Natural killer cell (primary cell): ENCODE measurements around the gene OR10A3. TPM values are rescaled to one million over a fixed set of nuclear protein-coding genes. Genes with fewer than 3 reads are reported as not detected.

ENCODE experiments used
- ATAC-seq, 3 donors: fragments of 150-1000 bp in 2 of 3; fragments of 200-7000 bp in 1 of 3; cut with Tn5 transposase; 1 replicate in 1 of 3; 2 replicates in 2 of 3; pipeline ENCODE4 v1.10.0; 2021; ENCODE audit warnings: mild to moderate bottlenecking in 2 of 3, moderate library complexity in 2 of 3
- DNase-seq, 2 donors: peaks; one replicate each; pipeline versions ENCODE4 v3.0.0 to v3.0.0-alpha.2; 2013 to 2021; ENCODE audit warnings: mixed read lengths in 1 of 2
- H3K27ac ChIP-seq: one replicate; pipeline ENCODE4 v1.5.1; 2013; ENCODE audit warnings: mild to moderate bottlenecking, low read length
- H3K27me3 ChIP-seq: one replicate; pipeline ENCODE4 v1.6.1; 2013; ENCODE audit warnings: low read length; ENCODE audit not compliant: control insufficient read depth, insufficient read depth
- H3K36me3 ChIP-seq: one replicate; pipeline ENCODE4 v1.6.1; 2013; ENCODE audit warnings: low read length; ENCODE audit not compliant: control insufficient read depth, insufficient read depth
- H3K4me1 ChIP-seq: one replicate; pipeline ENCODE4 v1.6.1; 2013; ENCODE audit warnings: low read length; ENCODE audit not compliant: control insufficient read depth, insufficient read depth
- H3K4me3 ChIP-seq: one replicate; pipeline ENCODE4 v1.5.1; 2013; ENCODE audit warnings: low read length
- H3K9me3 ChIP-seq: one replicate; pipeline ENCODE4 v1.6.1; 2013; ENCODE audit warnings: low read length; ENCODE audit not compliant: control insufficient read depth, insufficient read depth
- H3K27ac Mint-ChIP-seq, 2 donors: one replicate each; pipeline ENCODE4 v1.8.0; 2022; ENCODE audit warnings: mild to moderate bottlenecking in 2 of 2, mixed read lengths in 2 of 2, moderate library complexity in 1 of 2
- H3K27me3 Mint-ChIP-seq, 2 donors: one replicate each; pipeline ENCODE4 v1.8.0; 2022; ENCODE audit warnings: low read depth in 2 of 2, mixed read lengths in 2 of 2
- H3K36me3 Mint-ChIP-seq: one replicate; pipeline ENCODE4 v1.8.0; 2022; ENCODE audit warnings: mixed read lengths
- H3K4me1 Mint-ChIP-seq, 2 donors: one replicate each; pipeline ENCODE4 v1.8.0; 2022; ENCODE audit warnings: mixed read lengths in 2 of 2
- H3K4me3 Mint-ChIP-seq: one replicate; pipeline ENCODE4 v1.8.0; 2022; ENCODE audit warnings: mild to moderate bottlenecking, moderate library complexity, mixed read lengths
- H3K9me3 Mint-ChIP-seq, 2 donors: one replicate each; pipeline ENCODE4 v1.8.0; 2022; ENCODE audit warnings: mixed read lengths in 2 of 2
- WGBS: methylation state at CpG from one replicate; pipeline ENCODE4 v1.1.7; 2013; ENCODE audit warnings: missing lambda C conversion rate; ENCODE audit not compliant: insufficient coverage; 5-methylcytosine and 5-hydroxymethylcytosine counted together
- intact Hi-C: fragments of 100-400 bp; cut with micrococcal nuclease; formaldehyde crosslinking; loops from one replicate; pipeline ENCODE4 v1.14.2; 2022
- total RNA-seq, 4 donors: library from RNA; stranded (reverse); fragments of 120-200 nt in 1 of 4; gene quantifications; one replicate each; pipeline versions ENCODE4 v1.2.3 to v1.2.4, GENCODE V29; 2013 to 2022
- TF ChIP-seq, protein P1 (sequence below): fragments of 200-600 bp; IDR thresholded peaks from one replicate; pipeline ENCODE4 v1.8.0; 2022; ENCODE audit warnings: antibody characterized with exemption

OR10A3 gene
- total RNA-seq, 3 donors from 2014 or later (not counting 1 experiment from before 2014, with no cell fraction given): not detected

DNA sequence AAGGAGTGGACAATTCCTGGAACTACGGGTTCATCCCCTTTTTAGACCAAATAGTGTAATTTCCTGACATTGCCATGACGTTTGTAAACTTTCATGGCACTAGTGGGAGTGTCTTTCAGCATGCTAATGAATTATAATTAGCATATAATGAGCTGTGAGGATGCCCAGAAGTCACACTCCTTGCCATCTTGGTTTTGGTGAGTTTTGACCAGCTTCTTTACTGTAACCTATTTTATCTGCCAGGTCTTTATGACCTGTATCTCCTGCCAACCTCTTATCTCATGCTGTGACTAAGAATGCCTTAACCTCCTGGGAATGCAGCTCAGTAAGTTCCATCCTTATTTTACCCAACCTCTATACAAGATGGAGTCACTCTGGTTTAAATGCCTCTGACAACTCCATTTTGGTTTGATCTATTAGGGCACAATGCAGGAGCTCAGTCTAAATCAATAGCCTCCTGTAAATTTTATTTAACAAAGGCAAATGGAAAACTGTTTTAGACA is 31.2 kb downstream of the OR10A3 start:
- intact Hi-C loops: no loop called here
- DNase-seq (no peak), ATAC-seq (no peak)
- no peaks in the 10 kb centered on the region for H3K4me1 Mint-ChIP-seq
- H3K4me3 Mint-ChIP-seq: no peak overlapping the region
- WGBS: 48% methylated on average over 2 of the region's 2 CpGs
- Histone ChIP-seq H3K4me3 (no peak overlapping the region), H3K4me1 (no peaks in the 10 kb centered on the region), H3K9me3 (no peaks in the 10 kb centered on the region), H3K27me3 (no peaks in the 10 kb centered on the region), H3K36me3 (no peaks in the 10 kb centered on the region), H3K27ac (no peak overlapping the region)
- peaks cover 8 to 13% of the 10 kb centered on the region in 2 donors for H3K27me3 Mint-ChIP-seq
- H3K27ac Mint-ChIP-seq: no peak overlapping the region
- H3K36me3 Mint-ChIP-seq: no peaks in the 10 kb centered on the region
- TF ChIP-seq, protein P1, sequence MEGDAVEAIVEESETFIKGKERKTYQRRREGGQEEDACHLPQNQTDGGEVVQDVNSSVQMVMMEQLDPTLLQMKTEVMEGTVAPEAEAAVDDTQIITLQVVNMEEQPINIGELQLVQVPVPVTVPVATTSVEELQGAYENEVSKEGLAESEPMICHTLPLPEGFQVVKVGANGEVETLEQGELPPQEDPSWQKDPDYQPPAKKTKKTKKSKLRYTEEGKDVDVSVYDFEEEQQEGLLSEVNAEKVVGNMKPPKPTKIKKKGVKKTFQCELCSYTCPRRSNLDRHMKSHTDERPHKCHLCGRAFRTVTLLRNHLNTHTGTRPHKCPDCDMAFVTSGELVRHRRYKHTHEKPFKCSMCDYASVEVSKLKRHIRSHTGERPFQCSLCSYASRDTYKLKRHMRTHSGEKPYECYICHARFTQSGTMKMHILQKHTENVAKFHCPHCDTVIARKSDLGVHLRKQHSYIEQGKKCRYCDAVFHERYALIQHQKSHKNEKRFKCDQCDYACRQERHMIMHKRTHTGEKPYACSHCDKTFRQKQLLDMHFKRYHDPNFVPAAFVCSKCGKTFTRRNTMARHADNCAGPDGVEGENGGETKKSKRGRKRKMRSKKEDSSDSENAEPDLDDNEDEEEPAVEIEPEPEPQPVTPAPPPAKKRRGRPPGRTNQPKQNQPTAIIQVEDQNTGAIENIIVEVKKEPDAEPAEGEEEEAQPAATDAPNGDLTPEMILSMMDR: no peak
- no peaks in the 10 kb centered on the region for H3K9me3 Mint-ChIP-seq

DNA sequence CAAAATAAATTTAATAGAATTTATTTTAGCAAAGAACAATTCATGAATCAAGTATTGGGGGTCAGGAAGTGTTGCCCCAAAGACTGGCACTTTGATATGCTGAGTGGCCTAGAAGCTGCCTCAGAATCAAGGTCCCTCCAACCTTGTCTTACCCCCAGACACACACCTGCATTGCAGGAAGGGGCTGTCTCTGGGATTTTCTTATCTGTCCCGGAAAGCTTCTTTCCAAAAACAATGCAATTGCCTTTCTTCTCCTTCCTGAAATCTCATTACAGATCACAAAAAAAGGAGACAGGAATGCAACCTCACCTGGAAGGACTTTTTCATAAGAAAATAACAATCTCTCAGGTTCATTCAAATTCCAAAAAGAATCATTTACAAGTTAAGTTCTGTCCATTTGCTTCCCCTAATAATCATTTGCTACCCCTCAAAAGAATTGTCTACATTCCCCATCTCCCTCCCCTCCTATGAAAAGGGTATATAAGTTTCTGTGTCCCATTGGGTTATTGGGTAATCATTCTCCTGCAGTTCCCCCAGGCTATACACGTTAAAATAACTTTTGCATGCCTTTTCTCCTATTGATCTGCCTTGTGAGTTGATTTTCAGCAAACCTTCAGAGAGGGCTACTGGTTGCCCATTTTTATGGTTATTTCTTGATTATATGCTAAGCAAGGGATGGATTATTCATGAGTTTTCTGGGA is 31.8 kb downstream of the OR10A3 start:
- intact Hi-C loops: no loop called here
- no peaks in the 10 kb centered on the region for H3K4me1 ChIP-seq
- no peaks in the 10 kb centered on the region for H3K9me3 ChIP-seq
- no peaks in the 10 kb centered on the region for H3K36me3 Mint-ChIP-seq
- ATAC-seq (no peak), DNase-seq (no peak)
- no peak overlapping the region for H3K27ac Mint-ChIP-seq
- TF ChIP-seq, protein P1: no peak
- 67% methylated on average over 1 of the region's 2 CpGs for WGBS
- H3K9me3 Mint-ChIP-seq: no peaks in the 10 kb centered on the region
- H3K27me3 ChIP-seq: no peaks in the 10 kb centered on the region
- no peaks in the 10 kb centered on the region for H3K36me3 ChIP-seq
- peaks cover 8 to 18% of the 10 kb centered on the region in 2 donors for H3K27me3 Mint-ChIP-seq
- no peak overlapping the region for H3K4me3 ChIP-seq
- H3K4me1 Mint-ChIP-seq: no peaks in the 10 kb centered on the region
- H3K27ac ChIP-seq: no peak overlapping the region
- H3K4me3 Mint-ChIP-seq: no peak overlapping the region

DNA sequence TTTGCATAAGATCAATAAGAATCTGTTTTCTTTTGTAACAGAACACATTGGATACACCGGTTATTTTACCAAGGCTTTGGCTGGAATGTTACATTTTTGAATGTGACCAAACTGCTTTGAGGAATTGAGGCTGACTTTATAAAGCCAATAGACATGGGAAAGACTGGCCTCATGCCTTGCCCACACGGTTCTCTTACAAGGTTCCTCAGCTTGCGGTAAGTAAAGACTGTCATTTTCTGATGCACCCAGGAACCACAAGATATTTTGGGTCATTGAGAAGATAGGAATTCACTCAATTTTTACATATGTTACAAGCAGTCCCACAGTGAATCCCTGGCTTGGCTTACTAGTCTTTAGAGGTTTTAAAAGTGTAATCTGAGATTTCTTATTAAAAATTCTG is 34.4 kb downstream of the OR10A3 start:
- ATAC-seq (no peak), DNase-seq (no peak)
- H3K4me1 ChIP-seq: no peaks in the 10 kb centered on the region
- intact Hi-C loops: no loop called here
- H3K27ac ChIP-seq: no peak overlapping the region
- no peaks in the 10 kb centered on the region for H3K4me1 Mint-ChIP-seq
- H3K9me3 Mint-ChIP-seq: no peaks in the 10 kb centered on the region
- no peaks in the 10 kb centered on the region for H3K36me3 Mint-ChIP-seq
- TF ChIP-seq, protein P1: no peak
- no peaks in the 10 kb centered on the region for H3K27me3 ChIP-seq
- 49% methylated on average over 3 of the region's 3 CpGs for WGBS
- H3K36me3 ChIP-seq: no peaks in the 10 kb centered on the region
- H3K27me3 Mint-ChIP-seq: peaks cover 5 to 32% of the 10 kb centered on the region in 2 donors
- no peaks in the 10 kb centered on the region for H3K9me3 ChIP-seq
- no peak overlapping the region for H3K4me3 Mint-ChIP-seq
- H3K27ac Mint-ChIP-seq: no peak overlapping the region
- H3K4me3 ChIP-seq: no peak overlapping the region

DNA sequence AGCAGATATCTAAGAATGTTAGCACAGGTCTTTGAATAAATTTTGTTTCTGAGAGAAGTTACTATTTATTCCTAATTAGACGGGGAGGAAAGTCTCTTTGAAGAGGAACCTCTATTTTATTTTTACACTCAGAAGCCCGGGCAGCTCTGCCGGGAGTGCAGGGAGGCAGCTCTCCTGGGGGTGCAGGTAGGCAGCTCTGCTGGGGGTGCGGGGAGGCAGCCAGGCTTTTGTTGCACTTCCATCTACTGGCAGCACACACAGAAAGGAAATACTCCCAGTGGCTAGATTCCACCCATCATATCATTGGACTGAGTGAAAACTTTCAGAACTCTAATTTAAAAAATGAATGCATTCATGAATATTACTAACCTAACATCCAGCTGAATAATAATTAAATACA is 35.0 kb downstream of the OR10A3 start:
- Mint-ChIP-seq H3K4me1 (no peaks in the 10 kb centered on the region), H3K36me3 (no peaks in the 10 kb centered on the region), H3K9me3 (no peaks in the 10 kb centered on the region), H3K4me3 (no peak overlapping the region), H3K27ac (no peak overlapping the region), H3K27me3 (peaks cover 2 to 35% of the 10 kb centered on the region in 2 donors)
- no peak for DNase-seq
- no peak overlapping the region for H3K4me3 ChIP-seq
- H3K9me3 ChIP-seq: no peaks in the 10 kb centered on the region
- no peak for ATAC-seq
- intact Hi-C loops: no loop called here
- TF ChIP-seq, protein P1: no peak
- 34% methylated on average over 3 of the region's 4 CpGs for WGBS
- no peaks in the 10 kb centered on the region for H3K4me1 ChIP-seq
- no peak overlapping the region for H3K27ac ChIP-seq
- no peaks in the 10 kb centered on the region for H3K36me3 ChIP-seq
- H3K27me3 ChIP-seq: no peaks in the 10 kb centered on the region
